ENCODE results near the gene PACRG.

The PACRG gene

GRCh38 chr6:162957062-162957461 lies 229.3 kb downstream of the PACRG start:
- no peak for DNase-seq (ENCODE audit: low read depth)
- no peak for TF ChIP-seq CTCF (IDR thresholded peaks at IDR 0.05; ENCODE audit: control insufficient read depth, insufficient read depth, low read depth, low read length, missing control alignments)
- no peak overlapping the region for H3K4me3 ChIP-seq (ENCODE audit: control insufficient read depth, low read depth, low read length)

GRCh38 chr6:162960679-162961457 lies 233.1 kb downstream of the PACRG start:
- no peak for DNase-seq (ENCODE audit: low read depth)
- no peak for TF ChIP-seq CTCF (IDR thresholded peaks at IDR 0.05; ENCODE audit: control insufficient read depth, insufficient read depth, low read depth, low read length, missing control alignments)

GRCh38 chr6:162962093-162962492 lies 234.3 kb downstream of the PACRG start:
- no peak overlapping the region for H3K4me3 ChIP-seq (ENCODE audit: control insufficient read depth, low read depth, low read length)
- no peak for DNase-seq (ENCODE audit: low read depth)
- TF ChIP-seq CTCF (IDR thresholded peaks at IDR 0.05; ENCODE audit: control insufficient read depth, insufficient read depth, low read depth, low read length, missing control alignments) = no peak

More at GRCh38 chr6:162960679-162961457, 233.1 kb downstream of the PACRG start:
- H3K4me3 ChIP-seq (ENCODE audit: control insufficient read depth, low read depth, low read length) = no peak overlapping the region

GRCh38 chr6:162963861-162964260 lies 236.1 kb downstream of the PACRG start:
- no peak for TF ChIP-seq CTCF (IDR thresholded peaks at IDR 0.05; ENCODE audit: control insufficient read depth, insufficient read depth, low read depth, low read length, missing control alignments)
- no peak for DNase-seq (ENCODE audit: low read depth)

GRCh38 chr6:162964488-162965140 lies 236.8 kb downstream of the PACRG start:
- TF ChIP-seq CTCF (IDR thresholded peaks at IDR 0.05; ENCODE audit: control insufficient read depth, insufficient read depth, low read depth, low read length, missing control alignments) = no peak
- DNase-seq (ENCODE audit: low read depth) = peak; percentile 100
- no peak overlapping the region for H3K4me3 ChIP-seq (ENCODE audit: control insufficient read depth, low read depth, low read length)

More at GRCh38 chr6:162963861-162964260, 236.1 kb downstream of the PACRG start:
- no peak overlapping the region for H3K4me3 ChIP-seq (ENCODE audit: control insufficient read depth, low read depth, low read length)

GRCh38 chr6:162965366-162965765 lies 237.6 kb downstream of the PACRG start:
- TF ChIP-seq CTCF (IDR thresholded peaks at IDR 0.05; ENCODE audit: control insufficient read depth, insufficient read depth, low read depth, low read length, missing control alignments) = no peak
- DNase-seq (ENCODE audit: low read depth) = no peak
- no peak overlapping the region for H3K4me3 ChIP-seq (ENCODE audit: control insufficient read depth, low read depth, low read length)
